IMR-90 (cell line): ENCODE results near the gene RAB11B. TPM values are rescaled to one million over a fixed set of nuclear protein-coding genes. Genes with fewer than 3 reads are reported as not detected.
A peak's percentile ranks its signal among the peaks of the same experiment; 100 is the strongest.
"Not testable (repeated sequence)": the region's sequence is repeated elsewhere in the genome, so short reads cannot be mapped to it uniquely, and the experiment has no call there.

ENCODE experiments used
- ATAC-seq: fragments of 200-7000 bp; cut with Tn5 transposase; 2 replicates; pipeline ENCODE4 v1.9.1; 2020; ENCODE audit warnings: low read depth, mild to moderate bottlenecking, moderate library complexity
- BruUV-seq: library from RNA; stranded (reverse); fragments of 400-500 nt; replicated peaks from 2 replicates; lab custom pipeline; 2021; lab: Mats Ljungman, UMichigan
- CTCF ChIA-PET: fragments of 300-600 bp; formaldehyde crosslinking; extraction: SDS; loops from one replicate; lab custom pipeline; 2021; ENCODE audit warnings: antibody characterized with exemption; lab: Yijun Ruan, JAX
- POLR2A ChIA-PET: fragments of 300-600 bp; sonication (Branson Sonifier 250); formaldehyde crosslinking; loops from one replicate; lab custom pipeline; 2022; ENCODE audit warnings: antibody characterized with exemption; ENCODE audit not compliant: unreplicated experiment; lab: Charles Lee
- DNase-seq: peaks from one replicate; pipeline ENCODE4 v3.0.0; 2013
- H2AFZ ChIP-seq: replicated peaks from 2 replicates; pipeline ENCODE3; 2013; ENCODE audit warnings: low read length, mild to moderate bottlenecking; ENCODE audit not compliant: poor library complexity
- H2AK5ac ChIP-seq: 2 replicates; pipeline ENCODE4 v1.6.1; 2013; ENCODE audit warnings: low read depth, low read length, inconsistent platforms
- H2AK9ac ChIP-seq: replicated peaks from 2 replicates; pipeline ENCODE3; 2013; ENCODE audit warnings: mild to moderate bottlenecking, low read depth, low read length, moderate library complexity; ENCODE audit not compliant: poor library complexity
- H2BK120ac ChIP-seq: 2 replicates; pipeline ENCODE4 v1.6.1; 2013; ENCODE audit warnings: low read depth, low read length, inconsistent platforms
- H2BK15ac ChIP-seq: 3 replicates; pipeline ENCODE4 v1.6.1; 2013; ENCODE audit warnings: low read depth, low read length, inconsistent platforms
- H2BK20ac ChIP-seq: 2 replicates; pipeline ENCODE4 v1.6.1; 2013; ENCODE audit warnings: low read depth, mild to moderate bottlenecking, inconsistent platforms, low read length, moderate library complexity
- H2BK5ac ChIP-seq: 2 replicates; pipeline ENCODE4 v1.6.1; 2013; ENCODE audit warnings: mild to moderate bottlenecking, low read depth, low read length, inconsistent platforms; ENCODE audit not compliant: poor library complexity, severe bottlenecking
- H3K14ac ChIP-seq: replicated peaks from 2 replicates; pipeline ENCODE4 v1.6.1; 2013; ENCODE audit warnings: low read depth, low read length, inconsistent platforms
- H3K18ac ChIP-seq: 2 replicates; pipeline ENCODE4 v1.6.1; 2013; ENCODE audit warnings: low read depth, low read length, control low read depth
- H3K23ac ChIP-seq: 2 replicates; pipeline ENCODE4 v1.6.1; 2013; ENCODE audit warnings: low read depth, low read length, inconsistent platforms
- H3K27ac ChIP-seq: 2 replicates; pipeline ENCODE4 v1.5.1; 2013; ENCODE audit warnings: mild to moderate bottlenecking, control low read depth, low read length; ENCODE audit not compliant: insufficient read depth
- H3K27me3 ChIP-seq: 2 replicates; pipeline ENCODE4 v1.6.1; 2013; ENCODE audit warnings: low read length; ENCODE audit not compliant: control insufficient read depth, insufficient read depth
- H3K36me3 ChIP-seq: 2 replicates; pipeline ENCODE4 v1.6.1; 2013; ENCODE audit warnings: low read length, mixed read lengths; ENCODE audit not compliant: control insufficient read depth, insufficient read depth
- H3K4ac ChIP-seq: 2 replicates; pipeline ENCODE4 v1.6.1; 2013; ENCODE audit warnings: low read depth, low read length, inconsistent platforms
- H3K4me1 ChIP-seq: 2 replicates; pipeline ENCODE4 v1.6.1; 2013; ENCODE audit warnings: low read length, mixed read lengths; ENCODE audit not compliant: control insufficient read depth, insufficient read depth
- H3K4me2 ChIP-seq: 2 replicates; pipeline ENCODE4 v1.6.1; 2013; ENCODE audit warnings: low read depth, mild to moderate bottlenecking, control low read depth, low read length, moderate library complexity
- H3K4me3 ChIP-seq: 2 replicates; pipeline ENCODE4 v1.5.1; 2013; ENCODE audit warnings: low read depth, mild to moderate bottlenecking, control low read depth, low read length, moderate library complexity; ENCODE audit not compliant: insufficient read depth
- H3K56ac ChIP-seq: 2 replicates; pipeline ENCODE4 v1.6.1; 2013; ENCODE audit warnings: low read length, inconsistent platforms; ENCODE audit not compliant: insufficient read depth; ENCODE audit errors: extremely low read depth
- H3K79me1 ChIP-seq, 2 experiments: 2 replicates each; pipeline ENCODE4 v1.6.1; 2013; ENCODE audit warnings: low read length in 2 of 2, inconsistent platforms in 1 of 2, low read depth in 1 of 2
- H3K9ac ChIP-seq: 2 replicates; pipeline ENCODE4 v1.6.1; 2013; ENCODE audit warnings: low read depth, low read length, control low read depth
- H3K9me1 ChIP-seq: 2 replicates; pipeline ENCODE4 v1.6.1; 2013; ENCODE audit warnings: low read length, inconsistent platforms; ENCODE audit not compliant: insufficient read depth
- H3K9me3 ChIP-seq: 2 replicates; pipeline ENCODE4 v1.6.1; 2013; ENCODE audit warnings: low read length; ENCODE audit not compliant: control insufficient read depth, insufficient read depth
- H4K20me1 ChIP-seq: 2 replicates; pipeline ENCODE4 v1.6.1; 2013; ENCODE audit warnings: low read length, inconsistent platforms; ENCODE audit not compliant: insufficient read depth
- H4K5ac ChIP-seq: 2 replicates; pipeline ENCODE4 v1.6.1; 2013; ENCODE audit warnings: mild to moderate bottlenecking, low read depth, low read length, control low read depth
- H4K8ac ChIP-seq, 2 experiments: 2 replicates each; pipeline ENCODE4 v1.6.1; 2013; ENCODE audit warnings: low read depth in 2 of 2, low read length in 2 of 2, control low read depth in 1 of 2, inconsistent platforms in 1 of 2
- H4K91ac ChIP-seq: 2 replicates; pipeline ENCODE4 v1.6.1; 2013; ENCODE audit warnings: low read depth, low read length, inconsistent platforms; ENCODE audit not compliant: insufficient read depth
- BHLHE40 ChIP-seq: fragments of 150-350 bp; IDR thresholded peaks from 2 replicates; pipeline ENCODE4 v1.6.1; 2016; ENCODE audit warnings: mild to moderate bottlenecking, low read depth, low read length
- FOS ChIP-seq: fragments of 150-350 bp; IDR thresholded peaks from 2 replicates; pipeline ENCODE4 v1.6.1; 2016; ENCODE audit warnings: low read depth, low read length
- SMC3 ChIP-seq: fragments of 150-350 bp; IDR thresholded peaks from 2 replicates; pipeline ENCODE4 v1.6.1; 2016; ENCODE audit warnings: low read depth, mild to moderate bottlenecking, antibody characterized with exemption, low read length, moderate library complexity
- USF2 ChIP-seq: fragments of 150-350 bp; IDR thresholded peaks from 2 replicates; pipeline ENCODE4 v1.6.1; 2017; ENCODE audit warnings: mild to moderate bottlenecking, antibody characterized with exemption, low read length, low read depth
- WGBS, 2 experiments: methylation state at CpG; one replicate each; pipeline versions ENCODE4 v1.1.5 to v1.1.7; 2013; ENCODE audit warnings: missing lambda C conversion rate in 2 of 2; ENCODE audit not compliant: insufficient read length in 1 of 2; ENCODE audit errors: extremely low coverage in 2 of 2; 5-methylcytosine and 5-hydroxymethylcytosine counted together
- dilution Hi-C: fragments of 300-500 bp; cut with HindIII; formaldehyde crosslinking; loops from one replicate; pipeline ENCODE4 v1.14.3; 2018; ENCODE audit warnings: low sequenced_read_pairs; ENCODE audit not compliant: unreplicated experiment
- in situ Hi-C: fragments of 300-500 bp; cut with MboI; formaldehyde crosslinking; loops from 3 replicates; pipeline ENCODE4 v1.14.3; 2019; ENCODE audit warnings: low sequenced_read_pairs, inconsistent platforms, mixed read lengths
- intact Hi-C: fragments of 100-400 bp; cut with micrococcal nuclease; formaldehyde crosslinking; loops from 2 replicates; pipeline ENCODE4 v1.10.0; 2022
- polyA plus RNA-seq, 3 experiments: library from polyadenylated mRNA; depleted of rRNA; stranded (reverse); fragments of >200 nt; gene quantifications; 2 replicates each; pipeline ENCODE4 v1.2.3, GENCODE V29; 2012; ENCODE audit warnings: low replicate concordance in 1 of 3
- total RNA-seq: library from RNA; depleted of rRNA; stranded (reverse); fragments of >200 nt; gene quantifications from 2 replicates; pipeline ENCODE4 v1.2.3, GENCODE V29; 2012

Gene RAB11B
- total and polyA plus RNA-seq, 2 of the 4 experiments (the other 2 are of a cell fraction), result 8.2 to 117 TPM

- no peak for TF ChIP-seq SMC3
- no peak for TF ChIP-seq USF2
- no peak for TF ChIP-seq BHLHE40
- peak; percentile 83; the same call in 1 of the 2 replicates for TF ChIP-seq FOS
Observed at GRCh38 chr19:8389891-8390616, at the start of gene RAB11B (continued).

- H2BK120ac ChIP-seq, POLR2A ChIA-PET, BruUV-seq, H3K36me3 ChIP-seq, H3K9me1 ChIP-seq, H3K18ac ChIP-seq, H3K27ac ChIP-seq, H2BK15ac ChIP-seq, H4K91ac ChIP-seq, H3K79me1 ChIP-seq, H2BK5ac ChIP-seq, ATAC-seq, H4K5ac ChIP-seq, H3K23ac ChIP-seq, H3K4me1 ChIP-seq, H3K4ac ChIP-seq, H2AK5ac ChIP-seq, H3K9ac ChIP-seq, H4K20me1 ChIP-seq, H3K4me3 ChIP-seq, H3K4me2 ChIP-seq, DNase-seq, H4K8ac ChIP-seq, H3K9me3 ChIP-seq, dilution Hi-C loops, H3K56ac ChIP-seq, intact Hi-C loops, H2AK9ac ChIP-seq, H2BK20ac ChIP-seq, H2AFZ ChIP-seq, H3K14ac ChIP-seq: not testable (repeated sequence)
- H3K27me3 ChIP-seq, result peaks cover 17% of the 10 kb centered on the region; the same call in 1 of the 2 replicates
- in situ Hi-C loops, result loop anchor here (5.0 kb wide), 1 partner anchor 231 kb away; no protein-coding TSS in a partner anchor
- CTCF ChIA-PET, result interaction anchor here (0.6 kb wide), 3 partner anchors 12 to 274 kb away, joined by 3 to 7 read pairs (median 3); no protein-coding TSS in a partner anchor
- WGBS, 2 experiments, result no CpG with 5 or more reads among the region's 4 CpGs
Observed at GRCh38 chr19:8341504-8341903, 48.7 kb upstream of the RAB11B start.
